Psoas muscle (tissue), 8 donors: ENCODE data around the gene MSMP. TPM values are rescaled to one million over a fixed set of nuclear protein-coding genes. Genes with fewer than 3 reads are reported as not detected.
A peak's percentile ranks its signal among the peaks of the same experiment; 100 is the strongest.

Experiments
- ATAC-seq, 4 donors: fragments of 200-7000 bp; cut with Tn5 transposase; one replicate each; pipeline ENCODE4 v1.9.1; 2020; ENCODE audit warnings: moderate library complexity in 3 of 4, mild to moderate bottlenecking in 2 of 4
- DNase-seq, 2 donors: peaks; one replicate each; pipeline ENCODE4 v3.0.0-alpha.2; 2020
- H3K27ac ChIP-seq: fragments of 200-600 bp; one replicate; pipeline ENCODE4 v1.8.0; 2022
- H3K27me3 ChIP-seq, 3 donors: fragments of 200-600 bp in 1 of 3; one replicate each; pipeline versions ENCODE4 v1.6.1 to v1.8.0; 2013 to 2022; ENCODE audit warnings: low read length in 2 of 3, mild to moderate bottlenecking in 2 of 3, moderate library complexity in 1 of 3; ENCODE audit not compliant: insufficient read depth in 3 of 3
- H3K36me3 ChIP-seq, 2 donors: fragments of 200-600 bp in 1 of 2; one replicate each; pipeline versions ENCODE4 v1.6.1 to v1.8.0; 2013 to 2022; ENCODE audit warnings: low read depth in 1 of 2, mild to moderate bottlenecking in 1 of 2, moderate library complexity in 1 of 2; ENCODE audit not compliant: insufficient read depth in 1 of 2
- H3K4me1 ChIP-seq: fragments of 200-600 bp; one replicate; pipeline ENCODE4 v1.8.0; 2022
- H3K4me3 ChIP-seq: fragments of 200-600 bp; one replicate; pipeline ENCODE4 v1.8.0; 2022; ENCODE audit warnings: mild to moderate bottlenecking
- H3K9me3 ChIP-seq: fragments of 200-600 bp; one replicate; pipeline ENCODE4 v1.8.0; 2022
- CTCF ChIP-seq: fragments of 200-600 bp; IDR thresholded peaks from one replicate; pipeline ENCODE4 v1.8.0; 2022; ENCODE audit warnings: antibody characterized with exemption
- WGBS, 3 donors: extraction: QIAGEN DNeasy Blood & Tissue Kit; methylation state at CpG; one replicate each; pipeline versions ENCODE4 v1.1.6 to v1.1.7; 2013; 5-methylcytosine and 5-hydroxymethylcytosine counted together
- intact Hi-C, 2 donors: fragments of 100-400 bp; cut with DNase I; formaldehyde crosslinking; loops; one replicate each; pipeline versions ENCODE4 v1.11.0 to v1.14.2; 2022
- polyA plus RNA-seq, 3 donors: library from polyadenylated mRNA; stranded (reverse); fragments of 200-250 nt; gene quantifications; one replicate each; pipeline ENCODE4 v1.2.3, GENCODE V29; 2013
- total RNA-seq, 4 donors: library from RNA; stranded (reverse); fragmentation: NEBNext Ultra II Directional in 2 of 4; extraction: Animal tissue kit (Norgen Biotek cat#: 25700) in 2 of 4; gene quantifications; one replicate each; pipeline versions ENCODE4 v1.2.1 to v1.2.4, GENCODE V29; 2021 to 2023
- donor health status: healthy with polysubstance abuse.
- donor health status: DM: no; HTN: no; CAD: no; lungs with moderate emphysema.
- donor health status: Bipolar disorder and iron deficiency.
- donor health status: healthy.
- donor health status: DM: yes; HTN: yes; CAD: no.
- donor health status: DM: no; HTN: no; CAD: no.
- donor health status: DM: no; HTN: no; CAD: no.
- donor health status: DM: yes; HTN: yes; CAD: no.

Gene MSMP
- total and polyA plus RNA-seq, 7 donors: 0.16 to 1.2 TPM; not detected in 5

- 1 to 2% (median 1%) methylated on average over 14 of the region's 14 CpGs for WGBS, 3 donors
- intact Hi-C loops: no loop called here
- no peak for DNase-seq
- Histone ChIP-seq H3K4me3 (peak overlapping the region; percentile 82), H3K27me3 (no peaks in the 10 kb centered on the region), H3K4me1 (peaks cover 40% of the 10 kb centered on the region), H3K9me3 (no peaks in the 10 kb centered on the region), H3K36me3 (peaks cover 6 to 48% of the 10 kb centered on the region in 2 donors), H3K27ac (peak overlapping the region; percentile 98)
- peak in 2 of 4 donors; percentile 0 to 1 for ATAC-seq
- TF ChIP-seq CTCF: no peak
These were observed 21.1 kb downstream of the MSMP start for GRCh38 chr9:35732800-35733541.

- Histone ChIP-seq H3K4me3 (peak within 1 kb of the TSS; percentile 82), H3K27me3 (no peaks in the 10 kb centered on the region), H3K27ac (peak within 1 kb of the TSS; percentile 98), H3K9me3 (no peaks in the 10 kb centered on the region), H3K4me1 (peaks cover 47% of the 10 kb centered on the region), H3K36me3 (peaks cover 0 to 42% of the 10 kb centered on the region in 2 donors)
- peak; percentile 98 to 99 for DNase-seq
- TF ChIP-seq CTCF: no peak
- intact Hi-C loops: no loop called here
- ATAC-seq: peak; percentile 84 to 87 (median 86)
- 0 to 1% (median 0%) methylated on average over 40 to 49 of the region's 49 CpGs for WGBS, 3 donors
These were observed 21.8 kb downstream of the MSMP start, which contains the start of the genes CREB3 and TLN1 for GRCh38 chr9:35732185-35732799. Gene CREB3, plus strand, starts transcription at chr9:35732666. Its CDS starts 107 bp downstream, at chr9:35732773. Gene TLN1, minus strand, starts transcription at chr9:35732195. Its CDS starts 6,501 bp downstream, at chr9:35725694.

- ATAC-seq (no peak), DNase-seq (no peak)
- peaks cover 0 to 35% of the 10 kb centered on the region in 2 donors for H3K36me3 ChIP-seq
- H3K4me1 ChIP-seq: peaks cover 54% of the 10 kb centered on the region
- H3K27ac ChIP-seq: peak overlapping the region; percentile 98
- 0 to 1% (median 1%) methylated on average over 44 to 47 of the region's 47 CpGs for WGBS, 3 donors
- TF ChIP-seq CTCF: no peak
- no peaks in the 10 kb centered on the region for H3K9me3 ChIP-seq
- intact Hi-C loops: loop anchor here (2.0 kb wide), 1 partner anchor 73 kb away; the partner anchor contains the start of genes CCDC107 (in 2 of the 2) and RMRP (in 2 of the 2)
- no peaks in the 10 kb centered on the region for H3K27me3 ChIP-seq
- peak overlapping the region; percentile 82 for H3K4me3 ChIP-seq
These were observed 22.5 kb downstream of the MSMP start for GRCh38 chr9:35731415-35732184.

DNA sequence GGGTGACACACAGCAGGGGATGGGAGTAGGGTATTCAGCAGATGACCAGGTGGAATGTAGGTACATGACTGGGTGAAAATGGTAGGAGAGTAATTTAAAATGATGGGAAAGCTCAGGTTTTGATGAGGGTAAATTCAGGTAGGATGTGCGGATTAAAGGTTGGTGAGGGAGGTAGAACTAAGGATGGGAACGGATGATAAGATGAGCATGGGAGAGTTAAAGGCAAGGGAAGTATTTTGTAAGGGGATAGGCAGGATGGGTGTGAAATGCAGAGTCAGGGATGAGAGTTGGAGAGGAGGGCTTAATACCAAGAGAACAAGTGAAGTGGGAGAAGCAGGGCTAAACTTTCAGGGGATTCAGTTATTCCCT lies 23.6 kb downstream of the MSMP start:
- Histone ChIP-seq H3K4me1 (peaks cover 56% of the 10 kb centered on the region), H3K4me3 (peak overlapping the region; percentile 82)
- intact Hi-C loops: loop anchor here (2.0 kb wide), 1 partner anchor 72 kb away; the partner anchor contains the start of genes CCDC107 (in 2 of the 2) and RMRP (in 2 of the 2)

More for the DNA sequence above, 23.6 kb downstream of the MSMP start:
- Histone ChIP-seq H3K27ac (peak overlapping the region; percentile 98), H3K9me3 (no peaks in the 10 kb centered on the region), H3K36me3 (peaks cover 0 to 34% of the 10 kb centered on the region in 2 donors), H3K27me3 (no peaks in the 10 kb centered on the region)
- DNase-seq (no peak), ATAC-seq (no peak)
- TF ChIP-seq CTCF: no peak
- WGBS, 3 donors: 70 to 85% (median 73%) methylated on average over 2 of the region's 2 CpGs
